MG63 (cell line): Measurements from ENCODE around the gene SVIL. TPM values are rescaled to one million over a fixed set of nuclear protein-coding genes. Genes with fewer than 3 reads are reported as not detected.
"Not testable (repeated sequence)": the region's sequence is repeated elsewhere in the genome, so short reads cannot be mapped to it uniquely, and the experiment has no call there.

Experiments
- DNase-seq: peaks from one replicate; pipeline ENCODE4 v3.0.0-alpha.2; 2020
- H3K27me3 ChIP-seq: fragments of 250-450 bp; sonication (Bioruptor Pico); 2 replicates; pipeline ENCODE4 v1.5.1; 2020; ENCODE audit warnings: mild to moderate bottlenecking, moderate library complexity
- H3K36me3 ChIP-seq: fragments of 250-450 bp; sonication (Bioruptor Pico); 2 replicates; pipeline ENCODE4 v1.5.1; 2020; ENCODE audit warnings: mild to moderate bottlenecking, moderate library complexity
- H3K4me3 ChIP-seq: fragments of 250-450 bp; sonication (Bioruptor Pico); 2 replicates; pipeline ENCODE4 v1.5.1; 2020; ENCODE audit warnings: mild to moderate bottlenecking, moderate library complexity
- H3K9me3 ChIP-seq: fragments of 250-450 bp; sonication (Bioruptor Pico); 2 replicates; pipeline ENCODE4 v1.5.1; 2020; ENCODE audit warnings: mild to moderate bottlenecking, moderate library complexity
- total RNA-seq: library from RNA; depleted of rRNA; stranded (reverse); fragments of >200 nt; shearing (Covaris generic); gene quantifications from 2 replicates; pipeline ENCODE4 v1.2.3, GENCODE V29; 2014; ENCODE audit warnings: low replicate concordance

Gene SVIL
- total RNA-seq, 1 experiment from 2014 or later: 5.6 TPM

DNA sequence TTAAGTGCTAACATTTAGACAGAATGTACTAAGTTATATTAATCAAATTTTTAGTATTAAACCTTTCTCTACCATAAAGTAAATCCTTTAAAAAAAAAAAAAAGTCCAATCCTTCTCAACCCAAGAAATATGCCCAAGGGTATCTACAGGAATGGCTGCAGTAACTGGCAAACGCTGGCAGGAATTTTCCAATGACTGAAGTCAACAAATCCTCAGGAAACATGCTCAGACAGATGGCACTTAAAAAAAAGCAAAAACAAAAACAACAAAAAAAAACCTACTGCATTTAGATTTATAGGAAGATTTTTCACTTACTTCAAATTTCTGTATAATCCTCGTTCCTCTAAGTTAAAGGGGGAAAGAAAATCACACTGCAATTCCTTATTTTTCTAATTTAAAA lies 666 bp downstream of the SVIL start:
- H3K36me3 ChIP-seq: no peaks in the 10 kb centered on the region
- H3K4me3 ChIP-seq: no peak overlapping the region
- DNase-seq: no peak
- H3K9me3 ChIP-seq: no peaks in the 10 kb centered on the region
- H3K27me3 ChIP-seq: no peaks in the 10 kb centered on the region

GRCh38 chr10:29631049-29631339 lies 3.8 kb downstream of the SVIL start:
- DNase-seq: no peak
- Histone ChIP-seq H3K9me3 (no peaks in the 10 kb centered on the region), H3K36me3 (no peaks in the 10 kb centered on the region), H3K4me3 (no peak overlapping the region), H3K27me3 (no peaks in the 10 kb centered on the region)

- H3K9me3 ChIP-seq: no peaks in the 10 kb centered on the region
- no peak overlapping the region for H3K4me3 ChIP-seq
- DNase-seq: no peak
- no peaks in the 10 kb centered on the region for H3K36me3 ChIP-seq
- H3K27me3 ChIP-seq: no peaks in the 10 kb centered on the region
Observed at GRCh38 chr10:29630205-29631048, 4.3 kb downstream of the SVIL start.

- Histone ChIP-seq H3K36me3 (no peaks in the 10 kb centered on the region), H3K27me3 (no peaks in the 10 kb centered on the region), H3K4me3 (no peak overlapping the region), H3K9me3 (no peaks in the 10 kb centered on the region)
- DNase-seq: no peak
Observed at GRCh38 chr10:29628912-29629526, 5.8 kb downstream of the SVIL start.

DNA sequence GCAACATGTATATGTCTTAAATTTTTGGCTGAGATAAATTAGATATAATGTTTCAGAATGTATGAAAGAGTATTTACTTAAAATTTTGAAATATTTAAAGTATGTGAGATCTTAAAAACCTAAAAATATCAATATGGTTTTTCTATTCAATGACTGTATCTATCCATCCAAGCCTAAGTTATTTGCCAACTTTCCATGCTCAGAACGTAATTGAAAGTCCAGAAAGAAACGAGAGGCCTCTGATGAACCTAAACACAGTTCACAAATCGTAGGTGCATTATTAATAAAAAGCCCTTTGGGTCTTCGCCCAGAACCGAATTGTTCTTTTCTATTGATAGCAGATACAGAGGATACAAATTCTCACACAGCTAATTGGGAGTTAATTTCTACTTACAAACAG lies 6.5 kb downstream of the SVIL start:
- no peaks in the 10 kb centered on the region for H3K9me3 ChIP-seq
- H3K36me3 ChIP-seq: no peaks in the 10 kb centered on the region
- no peak for DNase-seq
- no peak overlapping the region for H3K4me3 ChIP-seq
- no peaks in the 10 kb centered on the region for H3K27me3 ChIP-seq

GRCh38 chr10:29627201-29628132 lies 7.3 kb downstream of the SVIL start:
- no peak for DNase-seq

GRCh38 chr10:29624357-29624756 lies 10.4 kb downstream of the SVIL start:
- not testable (repeated sequence) for H3K9me3 ChIP-seq, H3K27me3 ChIP-seq, H3K4me3 ChIP-seq, H3K36me3 ChIP-seq, DNase-seq

More at GRCh38 chr10:29627201-29628132, 7.3 kb downstream of the SVIL start:
- no peaks in the 10 kb centered on the region for H3K36me3 ChIP-seq
- H3K4me3 ChIP-seq: no peak overlapping the region
- H3K9me3 ChIP-seq: no peaks in the 10 kb centered on the region
- no peaks in the 10 kb centered on the region for H3K27me3 ChIP-seq

- Histone ChIP-seq H3K4me3 (no peak overlapping the region), H3K36me3 (no peaks in the 10 kb centered on the region; the same call in 1 of the 2 replicates), H3K27me3 (no peaks in the 10 kb centered on the region), H3K9me3 (no peaks in the 10 kb centered on the region)
- DNase-seq: no peak
Observed at GRCh38 chr10:29623797-29624196, 11.0 kb downstream of the SVIL start.

GRCh38 chr10:29622382-29622922 lies 12.3 kb downstream of the SVIL start:
- DNase-seq: no peak
- no peaks in the 10 kb centered on the region; the same call in 1 of the 2 replicates for H3K36me3 ChIP-seq
- H3K27me3 ChIP-seq: no peaks in the 10 kb centered on the region
- no peak overlapping the region for H3K4me3 ChIP-seq
- H3K9me3 ChIP-seq: no peaks in the 10 kb centered on the region

GRCh38 chr10:29621161-29621560 lies 13.6 kb downstream of the SVIL start:
- no peak for DNase-seq
- Histone ChIP-seq H3K36me3 (no peaks in the 10 kb centered on the region; the same call in 1 of the 2 replicates), H3K9me3 (no peaks in the 10 kb centered on the region), H3K4me3 (no peak overlapping the region), H3K27me3 (no peaks in the 10 kb centered on the region)

GRCh38 chr10:29620112-29620690 lies 14.6 kb downstream of the SVIL start:
- Histone ChIP-seq H3K9me3 (no peaks in the 10 kb centered on the region), H3K36me3 (no peaks in the 10 kb centered on the region; the same call in 1 of the 2 replicates)
- DNase-seq: no peak

GRCh38 chr10:29619241-29619669 lies 15.5 kb downstream of the SVIL start:
- Histone ChIP-seq H3K9me3 (no peaks in the 10 kb centered on the region), H3K27me3 (no peaks in the 10 kb centered on the region), H3K36me3 (peaks cover 4% of the 10 kb centered on the region; the same call in 1 of the 2 replicates), H3K4me3 (no peak overlapping the region)
- DNase-seq: no peak

More at GRCh38 chr10:29620112-29620690, 14.6 kb downstream of the SVIL start:
- Histone ChIP-seq H3K27me3 (no peaks in the 10 kb centered on the region), H3K4me3 (no peak overlapping the region)

DNA sequence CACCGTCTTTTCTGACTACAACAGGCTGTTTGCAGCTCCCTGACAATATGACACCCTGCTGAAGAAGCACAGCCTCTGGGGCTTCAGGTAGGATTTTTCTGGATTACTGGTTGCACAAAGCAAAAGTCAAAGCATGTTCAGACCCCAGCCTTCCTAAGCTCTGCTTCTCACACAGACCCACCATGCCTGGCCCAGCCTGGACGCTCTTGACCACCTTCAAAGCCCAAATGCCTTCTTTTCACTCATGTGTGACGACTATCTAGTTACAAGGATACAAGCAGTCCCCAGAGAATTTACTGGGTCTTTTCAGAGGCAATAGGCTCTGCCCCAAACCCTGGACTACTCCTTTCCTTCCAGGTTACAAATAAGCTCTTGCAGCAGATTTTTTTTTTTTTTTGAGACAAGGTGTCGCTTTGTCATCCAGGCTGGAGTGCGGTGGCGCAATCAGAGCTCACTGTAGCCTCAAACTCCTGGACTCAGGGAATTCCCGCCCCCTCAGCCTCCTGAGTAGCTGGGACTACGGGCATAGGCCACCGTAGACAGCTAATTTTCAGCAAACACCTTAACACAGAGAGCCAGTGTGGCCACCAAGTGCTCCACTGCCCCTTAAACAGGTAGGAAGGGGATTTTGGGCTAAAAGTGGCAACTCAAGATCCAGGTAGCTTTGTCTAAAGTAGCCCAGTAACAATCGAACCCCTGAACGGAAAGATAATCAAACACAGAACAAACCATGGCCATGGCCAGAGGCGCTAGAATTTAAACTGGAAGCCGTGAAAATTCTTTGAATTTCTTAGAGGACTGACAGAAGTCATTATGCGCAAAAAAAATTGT lies 16.2 kb downstream of the SVIL start:
- DNase-seq: no peak
- Histone ChIP-seq H3K4me3 (no peak overlapping the region), H3K9me3 (no peaks in the 10 kb centered on the region), H3K27me3 (no peaks in the 10 kb centered on the region), H3K36me3 (peaks cover 4% of the 10 kb centered on the region; the same call in 1 of the 2 replicates)

DNA sequence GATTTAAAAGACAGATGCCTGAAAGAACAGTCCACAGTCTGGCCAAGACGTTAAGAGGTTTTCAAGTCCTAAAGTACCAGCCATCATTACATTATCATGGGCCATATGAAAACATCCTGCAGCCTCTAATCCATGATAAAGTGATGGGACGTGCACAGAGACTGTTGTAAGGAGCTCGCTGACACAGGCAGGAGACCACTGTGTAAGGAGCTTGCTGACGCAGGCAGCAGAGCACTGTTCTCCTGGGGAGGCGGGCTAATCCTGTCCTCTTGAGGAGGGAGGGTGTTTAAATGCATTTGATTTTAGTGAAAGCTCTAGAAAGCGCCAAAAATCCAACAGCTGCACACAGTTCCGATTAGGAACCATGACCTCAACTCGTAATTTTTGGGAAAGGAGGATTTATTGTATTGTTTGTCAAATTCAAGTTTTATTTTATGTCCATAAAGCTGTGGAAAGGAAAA lies 16.9 kb downstream of the SVIL start:
- no peaks in the 10 kb centered on the region for H3K9me3 ChIP-seq
- DNase-seq: no peak
- H3K27me3 ChIP-seq: no peaks in the 10 kb centered on the region

GRCh38 chr10:29616542-29616941 lies 18.2 kb downstream of the SVIL start:
- no peaks in the 10 kb centered on the region for H3K27me3 ChIP-seq
- H3K4me3 ChIP-seq: no peak overlapping the region
- no peaks in the 10 kb centered on the region for H3K9me3 ChIP-seq
- no peak for DNase-seq
- H3K36me3 ChIP-seq: peaks cover 4% of the 10 kb centered on the region; the same call in 1 of the 2 replicates

More for the DNA sequence above, 16.9 kb downstream of the SVIL start:
- peaks cover 4% of the 10 kb centered on the region; the same call in 1 of the 2 replicates for H3K36me3 ChIP-seq
- no peak overlapping the region for H3K4me3 ChIP-seq
